Measurements from ENCODE around the gene MBNL1.
"Not testable (repeated sequence)": the region's sequence is repeated elsewhere in the genome, so short reads cannot be mapped to it uniquely, and the experiment has no call there.

MBNL1 gene

DNA sequence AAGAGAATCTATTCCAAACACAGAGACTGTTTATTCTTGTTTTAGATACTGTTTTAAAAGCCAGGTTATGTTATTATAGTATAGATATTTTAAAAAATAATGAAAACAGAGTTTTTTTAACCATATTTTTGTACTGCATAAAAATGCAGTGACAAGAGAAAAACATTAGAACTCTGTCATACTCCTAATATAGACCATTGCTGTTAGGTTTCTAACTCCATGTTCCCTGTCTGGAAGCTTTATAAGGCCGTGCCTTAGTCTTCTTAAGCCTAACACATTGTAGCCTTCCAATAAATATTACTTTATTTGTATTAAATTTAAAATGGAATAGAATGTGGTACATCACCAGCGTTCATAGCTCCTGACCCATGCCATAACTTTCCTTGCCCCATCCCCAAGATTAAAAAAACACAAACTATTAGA, 53.2 kb downstream of the MBNL1 start:
- DNase-seq: no peak

DNA sequence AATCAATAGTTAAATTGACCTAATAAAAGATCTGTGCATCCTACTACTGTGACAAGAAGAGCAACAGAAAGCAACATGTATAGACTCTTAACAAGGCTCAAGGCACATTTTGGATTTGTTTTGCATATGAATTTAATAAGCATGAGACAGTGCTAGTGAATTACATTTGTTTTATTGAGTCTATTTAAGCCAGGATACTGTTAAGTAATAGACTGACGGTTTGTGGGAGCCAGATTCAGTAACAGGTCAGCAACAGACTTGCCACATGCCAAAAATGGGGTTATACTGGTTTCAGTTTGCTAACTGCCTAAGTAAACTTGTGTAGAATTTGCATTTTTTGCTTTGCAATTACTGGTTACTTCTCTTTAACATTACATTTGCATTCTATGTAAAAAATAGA, 54.0 kb downstream of the MBNL1 start:
- no peak for DNase-seq

- no peak for DNase-seq
Observed at GRCh38 chr3:152323834-152324233, 55.1 kb downstream of the MBNL1 start.

- no peak for DNase-seq
Observed at GRCh38 chr3:152325136-152325535, 56.4 kb downstream of the MBNL1 start.

DNA sequence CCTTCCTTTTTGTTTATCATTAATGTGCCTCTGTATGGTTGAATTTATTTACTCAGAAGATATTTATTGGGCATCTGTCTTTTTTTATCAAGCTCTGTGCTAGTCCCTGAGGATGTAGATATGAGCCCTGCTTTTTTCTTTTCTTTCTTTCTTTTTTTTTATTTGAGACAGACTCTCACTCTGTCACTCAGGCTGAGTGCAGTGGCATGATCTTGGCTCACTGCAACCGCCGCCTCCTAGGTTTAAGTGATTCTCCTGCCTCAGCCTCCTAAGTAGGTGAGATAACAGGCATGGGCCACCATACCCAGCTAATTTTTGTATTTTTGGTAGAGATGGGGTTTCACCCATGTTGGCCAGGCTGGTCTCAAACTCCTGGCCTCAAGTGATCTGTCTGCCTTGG, 58.5 kb downstream of the MBNL1 start:
- DNase-seq: no peak

DNA sequence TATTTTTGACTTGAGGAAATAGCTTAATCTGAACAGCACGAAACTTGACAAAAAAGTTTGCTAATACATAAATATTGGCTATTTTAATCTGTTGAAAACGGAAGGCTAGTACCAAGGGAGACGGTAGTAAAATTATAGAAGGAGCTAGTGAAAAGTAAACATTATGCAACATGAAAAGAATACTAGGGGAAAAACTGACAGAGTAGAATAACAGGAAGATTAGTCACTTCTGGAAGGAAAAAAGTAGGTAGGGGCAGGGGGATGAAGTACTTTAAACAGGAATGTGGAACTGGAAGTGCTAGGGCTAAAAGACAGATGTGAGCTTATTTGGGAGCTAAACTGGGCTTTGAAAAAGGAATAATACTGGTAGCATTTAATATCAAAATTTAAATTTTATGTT, 60.1 kb downstream of the MBNL1 start:
- no peak for DNase-seq

GRCh38 chr3:152330559-152330958, 61.8 kb downstream of the MBNL1 start:
- no peak for DNase-seq

- DNase-seq: no peak
Observed at GRCh38 chr3:152331018-152331541, 62.4 kb downstream of the MBNL1 start.

DNA sequence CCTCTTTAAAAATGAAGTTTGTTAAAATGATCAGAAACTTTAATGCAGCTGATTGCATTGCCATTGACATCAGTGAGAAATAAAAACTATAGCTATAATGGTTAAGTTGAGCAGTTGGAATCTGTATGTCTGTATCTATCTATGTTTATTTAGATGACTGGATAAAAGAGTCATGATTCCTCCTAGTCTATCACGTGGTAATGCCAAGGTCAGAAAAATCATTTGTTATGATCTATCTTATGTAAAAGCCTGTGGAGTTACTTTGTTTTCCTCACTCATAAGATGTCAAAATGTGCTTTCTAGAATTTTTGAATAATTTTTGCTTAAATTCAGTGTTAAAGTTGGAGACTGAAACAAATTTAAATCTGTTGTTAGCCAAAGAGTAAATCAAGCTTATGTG, 63.3 kb downstream of the MBNL1 start:
- DNase-seq: no peak

DNA sequence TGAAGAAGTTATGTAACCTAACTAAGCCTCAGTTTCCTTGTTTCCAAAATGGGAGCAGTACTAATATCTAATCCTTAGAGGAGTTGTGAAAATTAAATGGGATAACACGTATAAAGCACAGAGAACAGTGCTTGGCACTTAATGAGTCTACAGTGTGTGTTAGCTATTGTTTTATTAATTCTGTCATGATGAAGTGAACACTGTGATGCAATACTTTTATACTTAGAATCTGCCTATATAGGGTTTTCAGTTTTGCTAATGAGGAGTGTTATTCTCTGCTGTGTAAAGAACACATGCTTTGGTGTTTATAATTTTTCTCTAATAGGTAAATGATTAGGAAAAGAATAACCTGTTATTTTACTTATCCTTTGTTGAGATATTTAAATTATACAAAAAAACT, 65.2 kb downstream of the MBNL1 start:
- DNase-seq: no peak

DNA sequence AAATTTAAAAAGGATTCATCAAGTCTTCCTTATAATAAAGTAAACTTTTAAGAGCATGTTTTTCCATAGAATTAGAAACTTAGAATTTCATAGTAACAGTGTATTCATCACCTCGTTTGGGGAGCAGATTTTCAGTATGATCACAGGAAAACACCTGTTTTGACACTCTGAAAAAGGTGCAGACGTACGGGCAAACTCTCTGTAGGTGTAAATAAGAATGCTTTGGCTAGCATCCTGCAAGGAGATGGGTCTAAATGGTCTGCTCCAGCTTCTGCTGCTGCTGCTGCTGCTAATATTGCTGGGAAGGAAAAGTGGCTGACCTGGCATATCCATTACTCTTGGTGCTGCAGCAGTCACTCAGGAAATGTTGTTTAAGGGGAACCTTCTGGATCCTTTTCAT, 66.0 kb downstream of the MBNL1 start:
- DNase-seq: no peak

- DNase-seq: no peak
Observed at GRCh38 chr3:152335273-152335672, 66.5 kb downstream of the MBNL1 start.

GRCh38 chr3:152337337-152337736, 68.6 kb downstream of the MBNL1 start:
- DNase-seq: not testable (repeated sequence)

GRCh38 chr3:152338159-152338720, 69.5 kb downstream of the MBNL1 start:
- DNase-seq: no peak

DNA sequence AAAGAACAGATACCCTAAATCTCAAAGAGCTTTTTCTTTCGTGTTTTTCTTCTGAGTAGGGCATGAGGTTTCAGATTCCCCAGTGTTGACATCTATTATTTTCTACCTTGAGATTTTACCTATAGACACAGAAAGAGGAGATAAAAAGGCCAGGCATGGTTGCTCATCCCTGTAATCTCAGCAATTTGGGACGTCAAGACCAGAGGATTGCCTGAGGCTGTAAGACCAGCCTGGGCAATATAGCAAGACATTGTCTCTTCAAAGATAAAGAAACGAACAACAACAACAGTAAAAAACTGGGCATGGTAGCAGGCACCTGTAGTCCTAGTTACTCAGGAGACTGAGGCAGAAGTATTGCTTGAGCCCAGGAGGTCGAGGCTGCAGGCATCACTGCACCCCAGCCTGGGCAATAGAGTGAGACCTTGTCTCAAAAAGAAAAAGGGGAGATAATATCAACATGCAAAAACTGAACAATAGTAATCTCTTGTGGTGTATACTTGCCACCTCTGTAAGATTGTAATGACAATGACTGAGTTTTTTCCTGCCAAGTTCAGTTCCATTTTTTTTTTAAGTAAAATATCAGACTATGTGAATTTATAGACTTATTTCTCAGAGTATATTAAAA, 71.3 kb downstream of the MBNL1 start:
- no peak for DNase-seq

- DNase-seq: no peak
Observed at GRCh38 chr3:152345233-152345632, 76.5 kb downstream of the MBNL1 start.

DNA sequence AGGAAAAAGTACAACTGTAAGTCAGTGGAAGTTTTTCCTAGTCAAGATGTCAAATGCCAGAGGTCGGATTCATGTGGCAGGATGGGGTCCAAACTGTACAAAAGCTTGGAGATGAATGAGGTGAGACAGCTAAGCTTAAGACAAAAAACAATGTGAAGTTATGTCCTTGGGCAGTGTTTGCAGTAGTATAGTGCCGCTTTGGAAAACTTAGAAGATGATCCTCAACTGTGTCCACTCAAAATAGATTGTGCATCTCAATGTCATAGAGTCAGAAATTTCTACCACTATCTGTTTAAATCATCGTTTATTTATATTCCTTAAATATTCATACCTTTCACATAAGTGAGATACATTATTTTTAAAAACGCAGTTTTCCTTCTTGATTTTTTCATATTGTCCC, 77.3 kb downstream of the MBNL1 start:
- no peak for DNase-seq

DNA sequence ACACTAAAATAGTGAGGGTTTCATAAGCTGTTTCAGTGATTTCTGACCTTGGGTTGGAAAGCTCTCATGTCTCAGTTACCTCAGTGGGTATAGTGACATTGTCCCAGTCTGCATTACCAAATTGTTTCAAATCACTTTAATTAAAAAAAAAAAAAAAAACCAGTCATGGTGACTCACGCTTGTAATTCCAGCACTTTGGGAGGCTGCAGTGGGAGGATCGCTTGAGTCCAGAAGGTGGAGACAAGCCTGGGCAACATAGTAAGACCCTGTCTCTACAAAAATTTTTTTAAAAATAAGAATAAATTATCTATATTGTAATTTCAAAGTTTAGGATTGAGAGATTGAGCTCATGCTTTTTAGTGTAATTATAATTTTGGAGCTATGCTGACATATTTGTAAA, 78.0 kb downstream of the MBNL1 start:
- DNase-seq: no peak

DNA sequence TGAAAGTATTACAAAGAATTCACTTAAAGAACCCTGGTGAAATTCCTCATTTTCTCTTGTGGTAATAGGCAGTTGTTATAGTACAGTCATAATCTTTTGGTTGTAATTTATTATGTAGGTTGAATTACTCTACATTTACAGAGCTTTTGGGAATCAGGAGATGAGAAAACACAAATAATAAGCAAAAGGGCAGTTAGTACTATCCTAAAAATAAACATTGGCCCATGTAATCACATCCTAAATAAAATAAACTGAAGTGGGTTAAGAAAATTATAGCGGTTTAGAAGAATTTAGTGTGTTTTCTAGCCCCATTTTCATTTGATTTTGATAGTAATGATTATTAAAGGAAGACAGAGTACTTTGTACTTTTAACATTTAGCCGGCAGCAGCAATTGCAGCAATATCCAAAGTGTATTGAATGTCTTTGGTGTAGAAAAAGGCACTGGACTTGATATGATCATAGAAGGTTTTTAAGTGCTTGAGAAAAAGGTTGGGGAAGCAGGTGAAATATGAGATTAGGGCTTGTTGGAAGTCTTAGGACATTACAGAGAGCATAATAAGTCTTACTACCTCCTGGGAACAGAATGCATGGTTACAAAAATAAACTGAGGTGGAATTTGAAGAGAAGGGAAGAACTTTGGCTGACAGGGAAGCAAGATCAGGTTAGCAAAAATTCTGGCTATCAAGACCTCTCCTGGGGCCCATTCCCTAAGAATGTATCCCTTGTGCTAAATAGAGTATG, 79.9 kb downstream of the MBNL1 start:
- no peak for DNase-seq

DNA sequence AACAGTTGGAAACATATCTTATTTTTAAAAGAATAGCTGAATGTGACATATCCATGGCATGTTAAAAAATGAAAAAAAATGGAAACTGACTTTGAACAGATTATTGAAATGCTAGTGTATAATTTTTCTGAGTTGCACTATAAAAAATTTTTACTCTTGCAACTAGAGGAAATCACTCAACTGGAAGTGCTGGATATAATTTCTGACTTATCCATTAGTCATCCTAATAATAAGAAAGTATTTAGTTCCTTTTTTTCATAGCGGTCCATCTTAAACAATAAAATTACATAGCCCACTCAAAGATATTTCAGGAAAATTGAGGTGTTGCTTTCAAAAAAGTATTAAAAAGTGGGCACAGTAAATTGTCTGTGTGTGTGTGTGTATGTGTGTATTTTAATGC, 80.7 kb downstream of the MBNL1 start:
- DNase-seq: no peak

DNA sequence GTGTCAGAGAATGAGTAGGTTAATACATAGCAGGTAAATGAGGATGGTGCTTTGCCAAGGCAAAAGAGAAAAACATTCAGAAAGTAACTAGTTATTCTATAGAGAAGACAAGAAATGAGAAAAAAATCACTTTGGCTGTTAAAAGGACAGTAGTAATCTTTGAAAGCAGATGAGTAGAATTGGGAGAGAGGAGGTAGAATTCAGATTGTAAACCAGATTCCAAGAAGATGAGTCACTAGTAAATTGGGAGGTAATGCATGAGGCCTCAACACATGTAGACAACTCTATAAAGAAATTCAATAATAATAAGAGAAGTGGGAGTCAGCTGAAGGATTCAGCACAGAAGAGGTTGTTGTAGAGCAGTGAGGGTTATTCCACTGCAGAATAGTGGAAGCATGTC, 81.4 kb downstream of the MBNL1 start:
- no peak for DNase-seq

DNA sequence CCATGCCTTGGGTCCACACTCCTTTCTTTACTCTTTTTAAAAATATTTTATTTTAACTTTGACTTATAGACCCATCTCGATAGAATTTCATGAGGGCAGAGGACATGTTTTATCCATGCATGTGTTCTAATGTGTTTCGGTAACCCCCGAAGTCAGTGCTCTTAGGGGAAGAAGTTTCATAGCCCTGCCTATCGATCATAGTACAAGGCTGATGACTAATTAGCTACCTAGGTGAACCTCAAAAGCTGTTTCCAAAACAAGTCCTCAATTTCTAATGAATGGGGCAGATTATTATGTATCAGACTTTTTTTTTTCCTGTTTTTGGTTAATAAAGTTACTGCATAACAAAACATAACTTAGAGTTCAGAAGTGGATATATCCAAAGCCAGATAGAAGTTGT, 82.0 kb downstream of the MBNL1 start:
- no peak for DNase-seq

DNA sequence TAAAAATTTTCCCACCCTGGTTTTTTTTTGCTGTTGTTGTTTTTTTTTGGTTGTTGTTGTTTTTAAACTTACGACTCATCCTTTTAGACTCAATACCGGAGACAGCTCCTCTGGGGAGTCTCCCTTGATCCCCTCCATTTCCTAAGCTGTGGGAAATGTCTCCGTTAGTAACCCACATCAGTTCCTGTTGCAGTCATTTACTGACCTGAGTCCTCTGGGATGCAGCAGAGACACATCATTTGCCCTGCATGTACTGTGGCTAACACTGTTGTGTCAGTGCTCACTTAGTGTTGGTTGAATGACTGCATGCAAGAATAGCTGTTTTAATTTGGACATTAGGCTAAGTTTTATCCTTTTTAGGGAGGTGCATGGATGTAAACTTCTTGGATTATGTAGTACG, 83.8 kb downstream of the MBNL1 start:
- no peak for DNase-seq

DNA sequence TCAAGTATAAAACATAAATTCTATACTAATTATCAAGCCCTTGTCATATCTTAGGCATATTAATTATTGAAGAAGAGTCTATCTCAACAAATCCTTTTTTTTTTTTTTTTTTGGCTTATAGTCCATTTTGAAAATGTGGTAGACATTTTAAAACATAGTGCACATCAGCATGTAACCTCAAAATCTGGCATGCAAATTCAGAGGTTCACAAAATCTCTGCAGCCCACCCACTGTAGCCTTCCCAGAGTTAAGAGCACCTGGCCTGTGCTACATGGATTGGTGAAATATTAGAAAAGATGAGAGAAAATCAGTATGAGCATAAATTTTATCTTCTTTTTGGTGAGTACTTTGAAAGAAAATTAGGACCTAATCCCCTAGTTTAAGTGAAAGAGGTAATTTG, 84.8 kb downstream of the MBNL1 start:
- no peak for DNase-seq

Measured in hippocampal formation (tissue), 2 donors.